Measurements from ENCODE around the gene ERC1. TPM values are rescaled to one million over a fixed set of nuclear protein-coding genes. Genes with fewer than 3 reads are reported as not detected.
"Not testable (repeated sequence)": the region's sequence is repeated elsewhere in the genome, so short reads cannot be mapped to it uniquely, and the experiment has no call there.

The ERC1 gene
- total and polyA plus RNA-seq, 7 donors, result 5.4 to 97.8 (median 34.6) TPM

GRCh38 chr12:1246637-1247036, 255.6 kb downstream of the ERC1 start:
- intact Hi-C loops (cut with DNase I), result no loop called here
- no peak for DNase-seq
- Histone ChIP-seq H3K4me3 (no peak overlapping the region), H3K4me1 (peaks cover 0 to 11% (median 7%) of the 10 kb centered on the region in 4 donors), H3K9me3 (no peaks in the 10 kb centered on the region), H3K27me3 (no peaks in the 10 kb centered on the region), H3K27ac (no peak overlapping the region), H3K36me3 (no peaks in the 10 kb centered on the region)
- 79 to 81% methylated on average over 2 of the region's 2 CpGs for WGBS, 2 donors
- TF ChIP-seq POLR2A (IDR thresholded peaks at IDR 0.05) (no peak), EP300 (IDR thresholded peaks at IDR 0.05) (no peak), POLR2AphosphoS5 (IDR thresholded peaks at IDR 0.05) (no peak), CTCF (IDR thresholded peaks at IDR 0.05) (no peak)

- H3K4me3 ChIP-seq, result no peak overlapping the region
- TF ChIP-seq CTCF (IDR thresholded peaks at IDR 0.05) (no peak), POLR2A (IDR thresholded peaks at IDR 0.05) (no peak), POLR2AphosphoS5 (IDR thresholded peaks at IDR 0.05) (no peak), EP300 (IDR thresholded peaks at IDR 0.05) (no peak)
- H3K27ac ChIP-seq, result no peak overlapping the region
- no peaks in the 10 kb centered on the region for H3K9me3 ChIP-seq
- intact Hi-C loops (cut with DNase I), result no loop called here
- H3K27me3 ChIP-seq, result no peaks in the 10 kb centered on the region
- no peaks in the 10 kb centered on the region for H3K36me3 ChIP-seq
- 89 to 90% methylated on average over 3 of the region's 3 CpGs for WGBS, 2 donors
- peaks cover 0 to 11% (median 7%) of the 10 kb centered on the region in 4 donors for H3K4me1 ChIP-seq
- no peak for DNase-seq
Measured at GRCh38 chr12:1250641-1251040, 259.6 kb downstream of the ERC1 start.

GRCh38 chr12:1252758-1253157, 261.7 kb downstream of the ERC1 start:
- Histone ChIP-seq H3K27ac (no peak overlapping the region), H3K4me1 (peaks cover 0 to 11% (median 7%) of the 10 kb centered on the region in 4 donors), H3K9me3 (no peaks in the 10 kb centered on the region), H3K27me3 (no peaks in the 10 kb centered on the region), H3K36me3 (peaks cover 0 to 6% (median 0%) of the 10 kb centered on the region in 4 donors), H3K4me3 (no peak overlapping the region)
- DNase-seq, result no peak
- intact Hi-C loops (cut with DNase I), result no loop called here
- no peak for TF ChIP-seq CTCF (IDR thresholded peaks at IDR 0.05)
- 55 to 84% methylated on average over 2 of the region's 2 CpGs for WGBS, 2 donors

- H3K27me3 ChIP-seq; DNase-seq; intact Hi-C loops (cut with DNase I); H3K4me1 ChIP-seq; H3K9me3 ChIP-seq; H3K36me3 ChIP-seq; H3K4me3 ChIP-seq; H3K27ac ChIP-seq: not testable (repeated sequence)
- WGBS, 2 donors, result 97 to 98% methylated on average over 6 of the region's 6 CpGs
Measured at GRCh38 chr12:1255125-1255524, 264.1 kb downstream of the ERC1 start.

GRCh38 chr12:1255854-1256253, 264.8 kb downstream of the ERC1 start:
- H3K36me3 ChIP-seq; H3K4me3 ChIP-seq; H3K27ac ChIP-seq; H3K4me1 ChIP-seq; H3K9me3 ChIP-seq; H3K27me3 ChIP-seq; intact Hi-C loops (cut with DNase I); DNase-seq: not testable (repeated sequence)
- WGBS, 2 donors, result 98% methylated on average over 4 of the region's 4 CpGs

GRCh38 chr12:1256285-1256684, 265.3 kb downstream of the ERC1 start:
- no peaks in the 10 kb centered on the region for H3K4me1 ChIP-seq
- H3K36me3 ChIP-seq, result peaks cover 0 to 8% (median 0%) of the 10 kb centered on the region in 4 donors
- H3K4me3 ChIP-seq, result no peak overlapping the region
- intact Hi-C loops (cut with DNase I), result no loop called here
- WGBS, 2 donors, result 96 to 98% methylated on average over 2 of the region's 2 CpGs
- H3K27ac ChIP-seq, result no peak overlapping the region
- no peak for DNase-seq
- H3K27me3 ChIP-seq, result no peaks in the 10 kb centered on the region
- TF ChIP-seq EP300 (IDR thresholded peaks at IDR 0.05) (no peak), POLR2AphosphoS5 (IDR thresholded peaks at IDR 0.05) (no peak)
- H3K9me3 ChIP-seq, result no peaks in the 10 kb centered on the region
